H9 (cell line): Measurements from ENCODE around the gene DCAF4L1. TPM values are rescaled to one million over a fixed set of nuclear protein-coding genes. Genes with fewer than 3 reads are reported as not detected.

Experiments
- DNase-seq: peaks from one replicate; pipeline ENCODE4 v3.0.0-alpha.2; 2017
- H2AFZ ChIP-seq: one replicate; pipeline ENCODE4 v1.6.1; 2013; ENCODE audit warnings: mild to moderate bottlenecking, low read length, control low read depth, moderate library complexity
- H2AK5ac ChIP-seq: 2 replicates; pipeline ENCODE4 v1.6.1; 2013; ENCODE audit warnings: low read length, control low read depth, mixed read lengths; ENCODE audit not compliant: insufficient read length
- H2BK120ac ChIP-seq: one replicate; pipeline ENCODE4 v1.6.1; 2013; ENCODE audit warnings: low read depth, mild to moderate bottlenecking, low read length, control low read depth, inconsistent platforms; ENCODE audit not compliant: poor library complexity, severe bottlenecking
- H2BK12ac ChIP-seq: 2 replicates; pipeline ENCODE4 v1.6.1; 2013; ENCODE audit warnings: low read length, control low read depth, mixed read lengths, low read depth; ENCODE audit not compliant: insufficient read length
- H2BK15ac ChIP-seq: 2 replicates; pipeline ENCODE4 v1.6.1; 2013; ENCODE audit warnings: low read depth, low read length, control low read depth
- H2BK20ac ChIP-seq: one replicate; pipeline ENCODE4 v1.6.1; 2013; ENCODE audit warnings: low read depth, mild to moderate bottlenecking, low read length, control low read depth, inconsistent platforms; ENCODE audit not compliant: poor library complexity, severe bottlenecking
- H2BK5ac ChIP-seq: 2 replicates; pipeline ENCODE4 v1.6.1; 2013; ENCODE audit warnings: low read length, control low read depth, mixed read lengths; ENCODE audit not compliant: insufficient read length
- H3K14ac ChIP-seq: 2 replicates; pipeline ENCODE4 v1.6.1; 2013; ENCODE audit warnings: low read length, control low read depth; ENCODE audit not compliant: insufficient read depth
- H3K18ac ChIP-seq: 2 replicates; pipeline ENCODE4 v1.6.1; 2013; ENCODE audit warnings: low read depth, mild to moderate bottlenecking, mixed read lengths, low read length, control low read depth; ENCODE audit not compliant: insufficient read length
- H3K23ac ChIP-seq: 2 replicates; pipeline ENCODE4 v1.6.1; 2013; ENCODE audit warnings: low read length, control low read depth, mixed read lengths, low read depth; ENCODE audit not compliant: insufficient read length
- H3K23me2 ChIP-seq: 2 replicates; pipeline ENCODE4 v1.6.1; 2013; ENCODE audit warnings: low read depth, mild to moderate bottlenecking, mixed read lengths, low read length, control low read depth; ENCODE audit not compliant: insufficient read length, poor library complexity, severe bottlenecking
- H3K27ac ChIP-seq: 2 replicates; pipeline ENCODE4 v1.5.1; 2013; ENCODE audit warnings: low read length, control low read depth, mixed read lengths, low read depth; ENCODE audit not compliant: insufficient read length
- H3K27me3 ChIP-seq: 2 replicates; pipeline ENCODE4 v1.6.1; 2013; ENCODE audit warnings: low read length, control low read depth, inconsistent platforms; ENCODE audit not compliant: insufficient read depth
- H3K4ac ChIP-seq: 2 replicates; pipeline ENCODE4 v1.6.1; 2013; ENCODE audit warnings: low read depth, mild to moderate bottlenecking, control low read depth, inconsistent platforms, low read length, moderate library complexity
- H3K4me1 ChIP-seq: 2 replicates; pipeline ENCODE4 v1.6.1; 2013; ENCODE audit warnings: low read length, control low read depth, inconsistent platforms; ENCODE audit not compliant: insufficient read depth
- H3K4me2 ChIP-seq: 2 replicates; pipeline ENCODE4 v1.6.1; 2013; ENCODE audit warnings: low read length, control low read depth, mixed read lengths; ENCODE audit not compliant: insufficient read length, insufficient read depth
- H3K56ac ChIP-seq: 2 replicates; pipeline ENCODE4 v1.6.1; 2013; ENCODE audit warnings: low read depth, mild to moderate bottlenecking, mixed read lengths, low read length, control low read depth; ENCODE audit not compliant: insufficient read length
- H3K79me1 ChIP-seq: 2 replicates; pipeline ENCODE4 v1.6.1; 2013; ENCODE audit warnings: low read depth, mild to moderate bottlenecking, moderate library complexity, low read length, control low read depth, inconsistent platforms; ENCODE audit not compliant: insufficient read depth, poor library complexity, severe bottlenecking
- H3K79me2 ChIP-seq: 2 replicates; pipeline ENCODE4 v1.6.1; 2013; ENCODE audit warnings: low read length, control low read depth, inconsistent platforms; ENCODE audit not compliant: insufficient read depth
- H3K9ac ChIP-seq: 2 replicates; pipeline ENCODE4 v1.6.1; 2013; ENCODE audit warnings: low read length, control low read depth, mixed read lengths; ENCODE audit not compliant: insufficient read length; ENCODE audit errors: extremely low read depth
- H3K9me3 ChIP-seq: one replicate; pipeline ENCODE4 v1.6.1; 2013; ENCODE audit warnings: low read depth, low read length, inconsistent platforms; ENCODE audit not compliant: control insufficient read depth
- H3T11ph ChIP-seq: one replicate; pipeline ENCODE4 v1.6.1; 2013; ENCODE audit warnings: mild to moderate bottlenecking, low read length, control low read depth, inconsistent platforms
- H4K20me1 ChIP-seq: one replicate; pipeline ENCODE4 v1.6.1; 2013; ENCODE audit not compliant: control insufficient read depth, insufficient read length, insufficient read depth
- H4K5ac ChIP-seq: 2 replicates; pipeline ENCODE4 v1.6.1; 2013; ENCODE audit warnings: low read depth, mild to moderate bottlenecking, mixed read lengths, low read length, control low read depth; ENCODE audit not compliant: insufficient read length
- H4K8ac ChIP-seq: replicated peaks from 2 replicates; pipeline ENCODE4 v1.6.1; 2013; ENCODE audit warnings: low read length, control low read depth, mixed read lengths, low read depth; ENCODE audit not compliant: insufficient read length
- H4K91ac ChIP-seq: 2 replicates; pipeline ENCODE4 v1.6.1; 2013; ENCODE audit warnings: low read depth, mild to moderate bottlenecking, moderate library complexity, mixed read lengths, low read length, control low read depth; ENCODE audit not compliant: insufficient read length
- H3K27ac Mint-ChIP-seq, 3 experiments: 2 replicates in 2 of 3; 3 replicates in 1 of 3; pipeline ENCODE4 v1.8.0; 2020 to 2021; ENCODE audit warnings: mixed read lengths in 3 of 3, mild to moderate bottlenecking in 1 of 3, moderate library complexity in 1 of 3
- H3K27me3 Mint-ChIP-seq: 2 replicates; pipeline ENCODE4 v1.8.0; 2021; ENCODE audit warnings: low read depth, mild to moderate bottlenecking, moderate library complexity, mixed read lengths
- H3K36me3 Mint-ChIP-seq, 3 experiments: 2 replicates in 2 of 3; 3 replicates in 1 of 3; pipeline ENCODE4 v1.8.0; 2020 to 2021; ENCODE audit warnings: low read depth in 3 of 3, mixed read lengths in 3 of 3; ENCODE audit not compliant: insufficient read depth in 1 of 3
- H3K4me1 Mint-ChIP-seq, 2 experiments: 2 replicates each; pipeline ENCODE4 v1.8.0; 2020; ENCODE audit warnings: mixed read lengths in 2 of 2
- H3K4me3 Mint-ChIP-seq, 2 experiments: 2 replicates in 1 of 2; 3 replicates in 1 of 2; pipeline ENCODE4 v1.8.0; 2020 to 2021; ENCODE audit warnings: mild to moderate bottlenecking in 2 of 2, mixed read lengths in 2 of 2, moderate library complexity in 1 of 2
- H3K9me3 Mint-ChIP-seq, 2 experiments: 2 replicates in 1 of 2; 3 replicates in 1 of 2; pipeline ENCODE4 v1.8.0; 2020; ENCODE audit warnings: mild to moderate bottlenecking in 2 of 2, mixed read lengths in 2 of 2, moderate library complexity in 1 of 2
- WGBS: extraction: QIAGEN DNeasy Blood & Tissue Kit; methylation state at CpG from one replicate; pipeline ENCODE4 v1.1.7; 2013; ENCODE audit warnings: missing lambda C conversion rate, low lambda C conversion rate, mixed read lengths; ENCODE audit not compliant: insufficient read length; ENCODE audit errors: extremely low coverage; 5-methylcytosine and 5-hydroxymethylcytosine counted together
- total RNA-seq: library from RNA; stranded (reverse); gene quantifications from 2 replicates; pipeline ENCODE4 v1.2.1, GENCODE V29; 2021
- TF ChIP-seq, protein P1 (sequence below): fragments of 200-600 bp; sonication (generic); conservative IDR thresholded peaks from 3 replicates; pipeline ENCODE4 v1.8.0; 2021; ENCODE audit warnings: antibody characterized with exemption, mild to moderate bottlenecking

The DCAF4L1 gene
- total RNA-seq, 1 experiment from 2014 or later, result 0.07 TPM

DNA sequence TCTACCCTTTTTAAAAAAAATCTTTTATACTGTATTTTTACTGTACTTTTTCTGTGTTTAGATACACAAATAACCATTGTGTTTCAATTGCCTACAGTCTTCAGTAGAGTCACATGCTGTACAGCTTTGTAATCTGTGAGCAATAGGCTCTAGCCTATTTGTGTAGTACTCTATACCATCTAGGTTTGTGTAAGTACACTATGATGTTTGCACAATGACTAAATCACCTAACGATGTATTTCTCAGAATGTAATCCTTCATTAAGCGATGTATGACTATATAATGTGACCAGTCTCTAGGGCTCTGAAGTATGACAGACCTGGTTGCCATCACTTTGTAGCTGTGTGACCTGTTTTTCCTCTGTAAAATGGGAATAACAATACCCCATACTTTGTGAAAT is 14.2 kb upstream of the DCAF4L1 start:
- Histone ChIP-seq H3K79me2 (no peaks in the 10 kb centered on the region), H4K8ac (no peak overlapping the region), H3K18ac (no peak overlapping the region), H3K23me2 (no peaks in the 10 kb centered on the region), H3K27me3 (no peaks in the 10 kb centered on the region), H2BK15ac (no peak overlapping the region), H3K79me1 (no peaks in the 10 kb centered on the region), H3K23ac (no peak overlapping the region), H2BK20ac (no peak overlapping the region), H3K14ac (no peak overlapping the region), H2BK120ac (no peak overlapping the region), H4K20me1 (no peaks in the 10 kb centered on the region), H2AK5ac (no peak overlapping the region), H2BK5ac (no peak overlapping the region), H3T11ph (no peak overlapping the region), H3K4me1 (no peaks in the 10 kb centered on the region), H3K9me3 (no peaks in the 10 kb centered on the region), H3K4me2 (no peak overlapping the region), H2AFZ (no peak overlapping the region), H3K9ac (no peak overlapping the region), H3K27ac (no peak overlapping the region), H3K56ac (no peak overlapping the region), H4K5ac (no peak overlapping the region), H3K4ac (no peak overlapping the region), H2BK12ac (no peak overlapping the region), H4K91ac (no peak overlapping the region)
- peaks cover 28 to 30% of the 10 kb centered on the region in 2 experiments for H3K9me3 Mint-ChIP-seq
- no CpG with 5 or more reads among the region's 2 CpGs for WGBS
- H3K4me3 Mint-ChIP-seq, result no peak overlapping the region
- peaks cover 0 to 1% of the 10 kb centered on the region in 2 experiments; a peak in 1 of 4 replicates for H3K4me1 Mint-ChIP-seq
- no peak for DNase-seq
- TF ChIP-seq, protein P1, sequence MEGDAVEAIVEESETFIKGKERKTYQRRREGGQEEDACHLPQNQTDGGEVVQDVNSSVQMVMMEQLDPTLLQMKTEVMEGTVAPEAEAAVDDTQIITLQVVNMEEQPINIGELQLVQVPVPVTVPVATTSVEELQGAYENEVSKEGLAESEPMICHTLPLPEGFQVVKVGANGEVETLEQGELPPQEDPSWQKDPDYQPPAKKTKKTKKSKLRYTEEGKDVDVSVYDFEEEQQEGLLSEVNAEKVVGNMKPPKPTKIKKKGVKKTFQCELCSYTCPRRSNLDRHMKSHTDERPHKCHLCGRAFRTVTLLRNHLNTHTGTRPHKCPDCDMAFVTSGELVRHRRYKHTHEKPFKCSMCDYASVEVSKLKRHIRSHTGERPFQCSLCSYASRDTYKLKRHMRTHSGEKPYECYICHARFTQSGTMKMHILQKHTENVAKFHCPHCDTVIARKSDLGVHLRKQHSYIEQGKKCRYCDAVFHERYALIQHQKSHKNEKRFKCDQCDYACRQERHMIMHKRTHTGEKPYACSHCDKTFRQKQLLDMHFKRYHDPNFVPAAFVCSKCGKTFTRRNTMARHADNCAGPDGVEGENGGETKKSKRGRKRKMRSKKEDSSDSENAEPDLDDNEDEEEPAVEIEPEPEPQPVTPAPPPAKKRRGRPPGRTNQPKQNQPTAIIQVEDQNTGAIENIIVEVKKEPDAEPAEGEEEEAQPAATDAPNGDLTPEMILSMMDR, result no peak
- H3K27me3 Mint-ChIP-seq, result no peaks in the 10 kb centered on the region; the same call in 1 of the 2 replicates
- H3K27ac Mint-ChIP-seq, result no peak overlapping the region
- H3K36me3 Mint-ChIP-seq, result peaks cover 15 to 34% (median 20%) of the 10 kb centered on the region in 3 experiments
